ENCODE results near the gene PDRG1.

DNA sequence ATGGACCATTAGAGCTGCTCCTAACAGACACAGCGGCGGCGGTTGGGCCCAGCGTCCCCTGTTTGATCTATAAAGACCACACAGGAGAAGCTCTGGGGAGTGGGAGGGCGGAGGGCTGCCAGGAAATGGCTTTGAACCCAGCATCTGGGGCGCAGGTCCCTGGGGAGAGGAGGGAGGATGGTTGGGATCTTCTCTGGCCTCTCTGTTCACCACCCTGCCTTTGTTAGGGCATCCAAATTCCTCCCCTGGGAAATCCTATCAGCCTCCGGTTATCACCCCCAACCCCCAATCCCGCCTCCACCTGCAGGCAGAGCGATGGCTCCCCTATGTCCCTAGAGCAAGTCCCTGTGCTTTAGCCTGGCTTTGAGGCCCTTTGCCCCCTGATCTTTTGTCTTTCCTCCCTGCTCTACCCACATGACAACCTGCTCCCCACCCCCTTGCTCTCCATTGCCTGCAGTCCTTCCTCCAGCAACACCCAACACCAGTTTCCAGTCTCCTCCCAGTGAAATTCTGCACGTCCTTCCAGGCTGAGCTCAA lies 23.2 kb upstream of the PDRG1 start:
- TF ChIP-seq CTCF (IDR thresholded peaks at IDR 0.05; ENCODE audit: low read length) = no peak
- no peak for TF ChIP-seq EZH2 (IDR thresholded peaks at IDR 0.05; ENCODE audit: borderline replicate concordance, low read length)

Measured in OCI-LY1 (cell line).